Bronchial epithelial cell (primary cell): ENCODE measurements around the gene YIPF2. TPM values are rescaled to one million over a fixed set of nuclear protein-coding genes. Genes with fewer than 3 reads are reported as not detected.
A peak's percentile ranks its signal among the peaks of the same experiment; 100 is the strongest.
"Not testable (repeated sequence)": the region's sequence is repeated elsewhere in the genome, so short reads cannot be mapped to it uniquely, and the experiment has no call there.

Experiments used
- DNase-seq: peaks from one replicate; pipeline ENCODE4 v3.0.0-alpha.2; 2010; ENCODE audit warnings: low read depth
- FAIRE-seq: peaks from 2 replicates; lab custom pipeline; 2011; peaks lifted over from hg19 to GRCh38; lab: Jason Lieb, UNC
- H3K27me3 ChIP-seq: 2 replicates; pipeline ENCODE4 v1.5.1; 2011; ENCODE audit warnings: low read length; ENCODE audit not compliant: control insufficient read depth, insufficient read depth
- H3K36me3 ChIP-seq: 2 replicates; pipeline ENCODE4 v1.5.1; 2011; ENCODE audit warnings: low read length; ENCODE audit not compliant: control insufficient read depth, insufficient read depth
- H3K4me3 ChIP-seq: 2 replicates; pipeline ENCODE4 v1.5.1; 2011; ENCODE audit warnings: mild to moderate bottlenecking, low read depth, low read length, control low read depth
- total RNA-seq: library from RNA; depleted of rRNA; stranded (reverse); fragments of >200 nt; gene quantifications from 2 replicates; pipeline ENCODE4 v1.2.1, GENCODE V29; 2014
- TF ChIP-seq, protein P1 (sequence below): IDR thresholded peaks from 2 replicates; pipeline ENCODE4 v1.5.1; 2011; ENCODE audit warnings: mild to moderate bottlenecking, moderate library complexity, low read length, control low read depth, inconsistent platforms; ENCODE audit not compliant: insufficient read depth, severe bottlenecking

Gene YIPF2
- total RNA-seq, 1 donor from 2014 or later, result 144 TPM

DNA sequence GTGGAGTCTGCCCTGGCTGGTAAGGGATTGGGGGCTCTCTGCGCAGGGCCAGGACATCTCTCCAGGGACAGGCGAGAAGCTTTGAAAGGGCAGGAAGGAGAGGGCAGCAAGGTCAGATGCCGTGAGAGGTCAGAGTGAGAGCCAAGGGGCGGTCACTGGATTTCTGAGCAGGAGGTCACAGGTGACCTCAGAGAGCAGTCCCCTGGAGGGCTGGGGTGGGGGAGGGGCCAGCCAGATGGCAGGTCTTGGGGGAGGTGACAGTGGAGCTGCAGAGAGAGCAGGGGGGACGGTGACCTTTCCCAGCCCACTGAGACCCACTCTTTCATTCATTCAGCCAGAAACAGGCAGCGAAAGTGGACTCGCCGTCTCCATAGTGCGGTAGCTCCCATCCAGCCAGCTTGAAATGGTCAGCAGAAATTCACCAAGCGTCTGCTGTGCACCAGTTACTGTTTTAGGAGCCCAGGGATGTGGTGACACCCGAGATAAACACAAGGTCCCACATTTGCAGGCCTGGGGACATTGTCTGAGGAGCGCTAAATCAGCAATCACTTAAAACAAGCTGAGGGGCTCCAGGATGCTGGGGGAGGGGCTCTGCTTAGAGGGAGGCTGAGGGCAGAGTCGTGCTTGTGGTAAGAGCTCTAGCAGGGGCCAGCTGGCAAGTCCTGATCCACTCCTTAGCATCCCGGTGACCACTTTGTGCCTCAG is 46.9 kb downstream of the YIPF2 start:
- H3K4me3 ChIP-seq, result no peak overlapping the region
- no peak for DNase-seq
- peaks cover 5% of the 10 kb centered on the region for H3K36me3 ChIP-seq
- TF ChIP-seq, protein P1, sequence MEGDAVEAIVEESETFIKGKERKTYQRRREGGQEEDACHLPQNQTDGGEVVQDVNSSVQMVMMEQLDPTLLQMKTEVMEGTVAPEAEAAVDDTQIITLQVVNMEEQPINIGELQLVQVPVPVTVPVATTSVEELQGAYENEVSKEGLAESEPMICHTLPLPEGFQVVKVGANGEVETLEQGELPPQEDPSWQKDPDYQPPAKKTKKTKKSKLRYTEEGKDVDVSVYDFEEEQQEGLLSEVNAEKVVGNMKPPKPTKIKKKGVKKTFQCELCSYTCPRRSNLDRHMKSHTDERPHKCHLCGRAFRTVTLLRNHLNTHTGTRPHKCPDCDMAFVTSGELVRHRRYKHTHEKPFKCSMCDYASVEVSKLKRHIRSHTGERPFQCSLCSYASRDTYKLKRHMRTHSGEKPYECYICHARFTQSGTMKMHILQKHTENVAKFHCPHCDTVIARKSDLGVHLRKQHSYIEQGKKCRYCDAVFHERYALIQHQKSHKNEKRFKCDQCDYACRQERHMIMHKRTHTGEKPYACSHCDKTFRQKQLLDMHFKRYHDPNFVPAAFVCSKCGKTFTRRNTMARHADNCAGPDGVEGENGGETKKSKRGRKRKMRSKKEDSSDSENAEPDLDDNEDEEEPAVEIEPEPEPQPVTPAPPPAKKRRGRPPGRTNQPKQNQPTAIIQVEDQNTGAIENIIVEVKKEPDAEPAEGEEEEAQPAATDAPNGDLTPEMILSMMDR, result no peak
- no peak for FAIRE-seq
- H3K27me3 ChIP-seq, result no peaks in the 10 kb centered on the region

DNA sequence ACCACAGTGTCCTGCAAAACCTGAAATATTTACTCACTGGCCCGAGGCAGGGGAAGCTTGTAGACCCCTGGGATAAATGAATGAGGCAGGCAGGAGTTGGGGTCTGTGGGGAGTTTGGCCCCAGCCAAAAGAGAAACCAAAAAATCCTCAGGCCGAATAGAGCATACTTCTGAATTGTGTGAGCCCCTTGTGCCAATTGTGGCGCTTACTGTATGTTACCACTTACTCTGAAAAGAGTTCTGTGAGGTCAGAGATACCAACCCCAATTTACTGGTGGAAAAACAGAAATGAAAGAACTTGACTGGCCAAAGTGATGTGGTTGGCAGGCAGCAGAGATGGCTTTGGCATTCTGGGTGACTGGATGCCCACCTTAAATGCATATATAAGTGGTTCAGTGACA is 50.2 kb downstream of the YIPF2 start:
- H3K27me3 ChIP-seq, result no peaks in the 10 kb centered on the region
- TF ChIP-seq, protein P1, result no peak
- FAIRE-seq, result no peak
- peaks cover 5% of the 10 kb centered on the region for H3K36me3 ChIP-seq
- DNase-seq, result no peak
- no peak overlapping the region for H3K4me3 ChIP-seq

DNA sequence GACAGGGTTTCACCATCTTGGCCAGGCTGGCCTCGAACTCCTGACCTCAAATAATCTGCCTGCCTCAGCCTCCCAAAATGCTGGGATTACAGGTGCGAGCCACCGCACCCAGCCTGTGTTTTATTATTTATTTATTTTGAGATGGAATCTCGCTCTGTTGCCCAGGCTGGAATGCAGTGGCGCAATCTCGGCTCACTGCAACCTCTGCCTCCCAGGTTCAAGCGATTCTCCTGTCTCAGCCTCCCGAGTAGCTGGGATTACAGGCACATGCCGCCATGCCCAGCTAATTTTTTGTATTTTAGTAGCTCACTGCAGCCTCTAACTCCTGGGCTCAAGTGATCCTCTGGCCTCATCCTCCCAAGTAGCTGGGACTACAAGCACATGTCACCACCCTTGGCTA is 50.8 kb downstream of the YIPF2 start:
- not testable (repeated sequence) for H3K4me3 ChIP-seq, DNase-seq, FAIRE-seq, H3K36me3 ChIP-seq, H3K27me3 ChIP-seq

DNA sequence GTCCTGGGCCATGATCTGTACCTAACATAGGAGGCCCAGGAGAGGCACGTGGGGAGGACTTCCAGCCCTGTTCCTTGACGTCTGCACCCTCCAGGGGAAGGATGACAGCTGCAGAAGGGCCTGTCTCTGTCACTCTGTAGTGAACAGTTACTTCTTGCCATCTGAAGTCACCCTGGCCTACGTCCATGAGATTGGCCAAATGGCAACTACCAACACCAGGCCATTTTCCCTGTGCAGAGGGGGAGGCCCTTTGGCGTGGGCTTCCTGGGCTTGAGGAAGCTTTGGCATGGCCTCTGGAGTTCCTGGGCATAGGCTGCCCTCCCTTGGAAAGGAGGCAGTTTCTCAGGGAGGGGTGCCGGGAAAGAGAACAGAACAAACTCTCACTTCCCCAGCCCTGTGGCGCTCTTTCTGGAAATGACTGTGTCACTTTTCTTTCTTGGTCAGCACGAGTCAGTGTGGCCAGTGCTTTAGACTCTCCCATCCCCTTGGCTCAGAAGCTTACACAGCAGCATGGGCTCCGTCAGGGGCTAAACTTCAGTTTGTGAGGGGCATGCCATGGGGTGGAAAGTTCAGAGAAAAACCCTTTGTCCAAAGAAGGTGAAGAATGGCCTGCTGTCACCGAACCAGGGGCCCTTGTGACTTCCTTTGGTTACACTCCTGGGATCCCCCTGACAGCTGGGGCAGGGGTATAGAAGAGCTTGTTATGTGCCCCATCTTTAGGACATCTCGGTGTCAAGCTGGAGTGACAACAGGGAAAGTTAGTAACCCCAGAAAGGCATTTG is 51.8 kb downstream of the YIPF2 start:
- Histone ChIP-seq H3K4me3 (no peak overlapping the region), H3K27me3 (no peaks in the 10 kb centered on the region), H3K36me3 (peaks cover 1% of the 10 kb centered on the region)
- FAIRE-seq, result no peak
- DNase-seq, result no peak
- TF ChIP-seq, protein P1, result no peak

DNA sequence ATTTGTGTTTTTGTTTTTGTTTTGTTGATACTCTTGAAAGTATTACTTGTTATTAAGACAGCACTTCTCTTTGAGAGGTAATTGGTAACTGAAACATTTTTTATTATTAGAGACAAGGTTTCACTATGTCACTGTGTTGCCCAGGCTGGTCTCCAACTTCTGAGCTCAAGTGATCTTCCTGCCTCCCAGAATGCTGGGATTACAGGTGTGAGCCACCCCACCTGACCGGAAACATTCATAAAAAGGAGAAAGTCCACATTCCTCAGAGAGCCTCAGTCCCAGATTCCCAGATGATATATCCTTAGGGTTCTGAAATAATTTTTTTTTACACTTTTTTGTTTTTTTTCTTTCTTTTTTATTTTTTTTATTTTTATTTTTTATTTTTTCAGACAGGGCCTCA is 54.4 kb downstream of the YIPF2 start:
- H3K4me3 ChIP-seq, result no peak overlapping the region
- H3K27me3 ChIP-seq, result no peaks in the 10 kb centered on the region
- H3K36me3 ChIP-seq, result no peaks in the 10 kb centered on the region
- TF ChIP-seq, protein P1, result no peak
- FAIRE-seq (no peak), DNase-seq (no peak)

DNA sequence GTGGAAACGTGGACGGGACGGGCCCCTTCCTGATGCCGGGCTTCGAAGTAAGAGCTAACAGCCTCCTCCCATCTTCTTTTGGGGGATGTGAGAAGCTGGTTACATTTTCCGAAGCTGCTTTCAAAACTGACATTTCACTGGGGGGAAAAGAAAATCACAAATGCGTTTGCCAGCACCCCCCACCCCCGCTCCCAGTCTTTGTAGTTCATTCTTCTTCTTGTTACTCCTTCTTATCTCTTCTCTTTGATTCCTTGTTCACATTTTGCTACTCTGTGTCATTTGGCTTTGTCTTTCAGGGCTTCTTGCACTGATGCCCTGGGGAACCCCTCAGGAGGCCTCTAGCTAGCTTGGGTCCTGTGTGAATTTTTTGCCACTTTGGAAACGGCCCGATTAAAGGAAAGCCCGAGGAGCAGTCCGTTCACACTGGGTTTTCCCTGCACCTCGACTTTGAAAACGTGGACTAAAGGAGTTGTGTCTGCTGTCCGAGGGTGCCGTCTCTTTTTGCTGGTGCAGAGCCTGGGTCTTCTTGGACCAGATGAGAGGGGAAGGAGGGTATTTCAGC is 55.8 kb downstream of the YIPF2 start:
- no peak for DNase-seq
- no peak for FAIRE-seq

More for the DNA sequence above, 55.8 kb downstream of the YIPF2 start:
- TF ChIP-seq, protein P1, result no peak
- Histone ChIP-seq H3K36me3 (no peaks in the 10 kb centered on the region), H3K4me3 (peak overlapping the region; percentile 93), H3K27me3 (no peaks in the 10 kb centered on the region)

Other genes starting within 250 kb of the YIPF2 start
- gene QTRT1, start 227.2 kb downstream of the YIPF2 start, total RNA-seq, result 18.8 and 32.9 TPM in 2 replicates
- gene DNM2, start 210.6 kb downstream of the YIPF2 start, total RNA-seq, result 68.4 and 89.7 TPM in 2 replicates
- 42.0 and 45.3 TPM in 2 replicates for gene TMED1, start 92.4 kb downstream of the YIPF2 start, total RNA-seq
- 0.26 and 0.38 TPM in 2 replicates for gene C19orf38, start 80.2 kb downstream of the YIPF2 start, total RNA-seq
- gene CARM1, start 57.1 kb downstream of the YIPF2 start, total RNA-seq, result 9.2 and 14.3 TPM in 2 replicates
- 37.5 and 42.1 TPM in 2 replicates for gene TIMM29, start 172 bp upstream of the YIPF2 start, total RNA-seq
- gene SMARCA4, start 32.4 kb upstream of the YIPF2 start, total RNA-seq, result 49.2 and 68.6 TPM in 2 replicates
- gene LDLR, start 160.8 kb upstream of the YIPF2 start, total RNA-seq, result 72.7 and 109 TPM in 2 replicates
- gene SPC24, start 227.1 kb upstream of the YIPF2 start, total RNA-seq, result 1.6 and 1.7 TPM in 2 replicates